VCaP (cell line): ENCODE results near the gene MRPS18A.
A peak's percentile ranks its signal among the peaks of the same experiment; 100 is the strongest.

Source experiments
- H3K27ac ChIP-seq: fragments of 450-650 bp; 2 replicates; pipeline ENCODE4 v1.5.1; 2017
- CTCF ChIP-seq: fragments of 450-650 bp; conservative IDR thresholded peaks from 2 replicates; pipeline ENCODE4 v1.5.1; 2017; ENCODE audit warnings: mild to moderate bottlenecking, moderate library complexity

Gene MRPS18A

GRCh38 chr6:43729537-43729936 is 41.9 kb upstream of the MRPS18A start:
- TF ChIP-seq CTCF: no peak
- H3K27ac ChIP-seq: no peak overlapping the region

GRCh38 chr6:43728586-43728985 is 41.0 kb upstream of the MRPS18A start:
- no peak for TF ChIP-seq CTCF
- H3K27ac ChIP-seq: no peak overlapping the region

- TF ChIP-seq CTCF: no peak
- no peak overlapping the region for H3K27ac ChIP-seq
Observed at GRCh38 chr6:43727634-43728033, 40.0 kb upstream of the MRPS18A start.

- H3K27ac ChIP-seq: no peak overlapping the region
- no peak for TF ChIP-seq CTCF
Observed at GRCh38 chr6:43725643-43726580, 38.3 kb upstream of the MRPS18A start.

GRCh38 chr6:43724914-43725642 is 37.5 kb upstream of the MRPS18A start:
- TF ChIP-seq CTCF: no peak
- no peak overlapping the region for H3K27ac ChIP-seq

- no peak overlapping the region for H3K27ac ChIP-seq
- no peak for TF ChIP-seq CTCF
Observed at GRCh38 chr6:43724354-43724753, 36.8 kb upstream of the MRPS18A start.

- peak; percentile 87 for TF ChIP-seq CTCF
- H3K27ac ChIP-seq: no peak overlapping the region
Observed at GRCh38 chr6:43723737-43724295, 36.2 kb upstream of the MRPS18A start.
